ENCODE results near the gene OR51T1.

- no peak for TF ChIP-seq POLR2A (IDR thresholded peaks at IDR 0.05; ENCODE audit: low read depth)
- TF ChIP-seq CTCF (IDR thresholded peaks at IDR 0.05), result no peak
- TF ChIP-seq POLR2AphosphoS5 (IDR thresholded peaks at IDR 0.05), result no peak
- no peak for TF ChIP-seq EP300 (IDR thresholded peaks at IDR 0.05)
These were observed 40.6 kb downstream of the OR51T1 start for GRCh38 chr11:4922304-4922703.
